GM08714 (cell line): Measurements from ENCODE around the gene CBFA2T3.

Source experiments
- H3K4me3 ChIP-seq: fragments of 200-500 bp; sonication (Bioruptor generic); 2 replicates; pipeline ENCODE4 v1.5.1; 2014; ENCODE audit warnings: mild to moderate bottlenecking, low read length, inconsistent platforms
- ZNF274 ChIP-seq: IDR thresholded peaks from 2 replicates; pipeline ENCODE4 v1.6.1; 2012; ENCODE audit warnings: mild to moderate bottlenecking, low read depth, low read length

CBFA2T3 gene

DNA sequence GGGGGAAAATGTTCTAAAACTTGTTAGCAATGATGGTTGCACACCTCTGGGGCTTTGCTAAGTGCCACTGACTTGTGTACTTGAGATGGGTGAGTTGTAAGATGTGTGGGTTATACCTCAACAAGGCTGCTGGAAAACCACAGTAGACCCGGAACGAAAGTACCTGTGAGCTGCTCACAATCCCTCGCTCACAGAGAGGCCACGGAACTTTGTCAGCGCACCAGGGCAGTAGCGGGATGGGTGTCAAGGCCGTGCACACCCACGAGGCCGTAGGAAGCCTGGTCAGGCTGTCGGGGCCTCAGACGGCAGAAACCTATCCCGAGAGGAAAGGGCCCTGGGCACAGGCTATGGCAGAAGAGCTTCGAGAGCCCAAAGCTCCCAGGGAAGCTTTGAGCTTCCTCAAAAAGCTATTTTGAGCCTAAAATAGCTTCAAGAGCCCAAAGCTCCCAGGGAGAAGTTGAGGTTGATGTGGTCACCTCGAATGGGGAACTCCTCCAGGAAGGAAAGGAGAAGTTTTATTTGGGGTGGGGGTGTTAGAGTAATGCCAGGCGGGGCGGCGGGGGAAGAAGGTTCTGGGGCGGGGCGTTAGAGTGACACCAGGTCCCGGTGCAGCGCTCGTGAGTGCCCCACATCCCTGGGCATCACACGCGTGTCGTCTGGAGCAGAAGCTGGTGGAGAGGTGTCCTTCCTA is 19.0 kb downstream of the CBFA2T3 start:
- no peak for TF ChIP-seq ZNF274
- H3K4me3 ChIP-seq = no peak overlapping the region

DNA sequence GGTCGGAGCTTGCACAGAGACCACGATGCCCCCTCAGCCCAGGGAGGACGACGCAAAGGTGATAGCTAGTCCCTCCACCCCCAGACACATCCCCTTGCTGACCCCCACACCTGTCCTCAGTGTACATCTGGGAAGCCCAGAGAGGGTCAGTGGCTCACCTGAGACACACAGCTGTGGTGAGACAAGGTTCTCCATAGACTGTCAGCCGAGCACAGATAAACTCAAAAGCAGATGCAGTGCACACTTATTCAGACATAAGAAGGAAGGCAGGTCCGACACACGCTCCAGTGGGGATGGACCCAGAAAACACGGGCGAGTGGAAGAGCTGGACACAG is 19.6 kb downstream of the CBFA2T3 start:
- TF ChIP-seq ZNF274 = no peak
- H3K4me3 ChIP-seq = no peak overlapping the region

DNA sequence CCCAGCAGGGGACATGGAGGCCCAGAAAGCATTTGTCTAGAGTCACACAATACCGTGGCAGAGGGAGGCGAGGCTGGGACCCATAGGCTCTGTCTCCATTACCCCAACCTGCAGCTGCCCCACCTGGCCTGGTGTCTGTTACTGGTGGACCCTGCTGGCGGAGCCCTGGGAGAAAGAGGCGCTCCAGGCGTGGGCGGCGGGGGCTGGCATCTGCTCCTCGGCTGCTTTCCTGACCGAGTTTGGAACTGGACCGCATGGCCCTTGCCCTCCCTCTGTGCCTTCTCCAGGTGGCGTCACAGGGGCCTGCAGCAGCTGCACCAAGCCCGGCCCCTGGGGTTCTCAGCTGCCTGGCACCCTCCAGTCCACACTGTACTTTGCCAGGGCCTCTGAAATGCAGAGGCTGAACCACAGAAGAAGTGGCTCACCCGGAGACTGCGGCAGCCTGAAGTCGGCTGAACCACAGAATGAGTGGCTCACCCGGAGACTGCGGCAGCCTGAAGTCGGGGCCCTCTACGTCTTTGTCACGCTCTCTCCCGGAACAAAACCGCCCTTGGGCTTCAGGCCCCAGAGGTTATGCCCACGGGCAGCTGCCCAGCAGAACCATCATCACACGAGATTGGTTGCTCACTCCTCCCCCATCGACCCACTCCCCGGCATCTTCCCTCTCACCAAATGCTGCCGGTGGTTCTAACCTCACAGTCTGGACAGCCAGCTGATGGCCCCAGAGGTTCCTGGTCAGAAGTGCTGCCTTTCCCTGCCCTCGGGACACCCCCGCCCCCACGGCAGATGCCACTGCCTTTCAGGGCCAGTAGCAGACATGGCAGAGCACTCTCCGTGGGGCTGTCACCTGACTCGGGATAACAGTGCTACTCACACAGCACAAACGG is 20.2 kb downstream of the CBFA2T3 start:
- no peak for TF ChIP-seq ZNF274
- no peak overlapping the region for H3K4me3 ChIP-seq

DNA sequence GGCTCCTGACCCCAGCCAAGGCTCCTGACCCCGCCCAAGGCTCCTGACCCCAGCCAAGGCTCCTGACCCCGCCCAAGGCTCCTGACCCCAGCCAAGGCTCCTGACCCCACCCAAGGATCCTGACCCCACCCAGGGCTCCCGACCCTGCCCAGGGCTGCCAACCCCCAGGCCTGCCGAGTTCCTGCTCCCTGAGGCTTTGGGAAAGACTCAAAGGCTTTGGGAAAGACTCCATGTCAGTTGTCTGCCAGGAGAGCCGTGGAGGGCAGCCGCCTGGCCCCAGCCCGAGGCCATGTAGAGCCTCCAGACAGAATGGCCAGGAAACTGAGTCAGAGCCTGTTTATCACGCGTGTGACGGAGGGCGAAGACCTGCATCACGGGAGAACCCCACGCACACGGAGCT is 21.1 kb downstream of the CBFA2T3 start:
- TF ChIP-seq ZNF274 = no peak
- no peak overlapping the region for H3K4me3 ChIP-seq

DNA sequence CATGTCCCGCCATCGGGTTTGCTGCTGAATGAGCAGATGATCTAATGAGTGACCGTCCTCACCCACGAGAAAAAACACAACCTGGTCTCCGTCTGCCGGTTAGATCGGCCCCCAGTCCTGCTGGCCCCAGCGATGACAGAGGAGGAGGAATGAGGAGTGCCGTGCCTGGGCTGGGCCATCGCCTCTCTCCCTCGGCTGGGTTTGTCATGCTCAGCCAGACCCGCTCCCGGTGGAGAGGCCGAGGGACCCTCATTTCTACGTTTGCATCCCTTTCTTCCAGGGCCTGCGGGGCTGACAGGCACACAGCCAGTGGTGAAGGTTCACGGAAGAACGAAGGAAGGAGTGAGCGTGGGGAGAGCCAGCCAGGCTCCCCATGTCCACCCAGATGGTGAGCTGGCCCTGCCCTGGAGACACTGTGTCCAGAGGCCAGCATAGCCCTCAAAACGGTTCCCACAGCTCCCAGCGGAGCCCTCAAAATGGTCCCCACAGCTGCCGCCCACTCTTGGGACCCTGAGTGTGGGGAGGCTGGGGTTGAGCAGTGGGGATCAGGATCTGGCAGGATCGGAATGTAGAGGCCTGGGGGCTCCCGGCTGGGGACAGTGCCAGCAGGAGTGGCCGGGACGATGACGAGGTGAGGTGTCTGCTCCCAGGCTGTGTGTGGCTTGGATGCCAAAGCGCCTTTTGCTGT is 23.9 kb downstream of the CBFA2T3 start:
- no peak overlapping the region for H3K4me3 ChIP-seq
- no peak for TF ChIP-seq ZNF274

DNA sequence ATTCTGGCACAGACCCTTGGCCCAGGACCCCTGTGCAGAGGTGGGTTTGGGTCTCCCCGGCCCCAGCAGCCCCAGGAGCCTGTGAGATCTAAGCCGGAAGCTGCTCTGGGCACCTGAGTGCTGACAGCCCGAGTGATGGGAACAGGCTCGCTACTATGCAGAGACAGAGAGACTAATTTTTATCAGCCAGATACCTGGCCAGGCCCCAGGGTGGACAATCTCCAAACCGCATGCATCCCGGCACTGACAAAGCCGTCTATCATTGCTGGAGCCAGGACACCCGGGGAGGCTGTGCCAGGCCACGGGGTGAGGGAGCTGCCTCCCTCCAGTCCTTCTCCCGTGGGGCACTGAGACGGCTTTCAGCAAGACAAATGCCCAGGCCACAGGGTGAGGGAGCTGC is 25.0 kb downstream of the CBFA2T3 start:
- H3K4me3 ChIP-seq = no peak overlapping the region
- TF ChIP-seq ZNF274 = no peak

DNA sequence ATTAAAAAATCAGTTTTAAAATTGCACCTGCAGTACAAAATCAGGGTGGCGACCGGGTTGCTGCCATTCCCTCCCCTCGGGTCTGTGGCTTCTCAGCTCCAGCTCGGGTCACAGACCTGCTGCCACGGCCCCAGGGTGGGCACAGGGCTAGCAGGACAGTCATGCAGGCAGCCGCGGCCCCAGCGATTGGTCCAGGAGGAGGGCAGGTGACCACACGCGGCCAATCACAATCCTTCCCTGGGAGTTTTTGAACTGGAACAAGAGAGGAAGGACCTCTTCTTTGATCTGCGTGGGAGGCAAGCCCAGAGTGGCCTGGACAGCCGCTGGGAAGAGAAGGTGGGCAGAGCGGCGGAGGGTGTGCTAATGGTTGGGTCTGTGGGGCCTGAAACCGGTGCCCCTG is 25.5 kb downstream of the CBFA2T3 start:
- no peak overlapping the region for H3K4me3 ChIP-seq
- TF ChIP-seq ZNF274 = no peak

DNA sequence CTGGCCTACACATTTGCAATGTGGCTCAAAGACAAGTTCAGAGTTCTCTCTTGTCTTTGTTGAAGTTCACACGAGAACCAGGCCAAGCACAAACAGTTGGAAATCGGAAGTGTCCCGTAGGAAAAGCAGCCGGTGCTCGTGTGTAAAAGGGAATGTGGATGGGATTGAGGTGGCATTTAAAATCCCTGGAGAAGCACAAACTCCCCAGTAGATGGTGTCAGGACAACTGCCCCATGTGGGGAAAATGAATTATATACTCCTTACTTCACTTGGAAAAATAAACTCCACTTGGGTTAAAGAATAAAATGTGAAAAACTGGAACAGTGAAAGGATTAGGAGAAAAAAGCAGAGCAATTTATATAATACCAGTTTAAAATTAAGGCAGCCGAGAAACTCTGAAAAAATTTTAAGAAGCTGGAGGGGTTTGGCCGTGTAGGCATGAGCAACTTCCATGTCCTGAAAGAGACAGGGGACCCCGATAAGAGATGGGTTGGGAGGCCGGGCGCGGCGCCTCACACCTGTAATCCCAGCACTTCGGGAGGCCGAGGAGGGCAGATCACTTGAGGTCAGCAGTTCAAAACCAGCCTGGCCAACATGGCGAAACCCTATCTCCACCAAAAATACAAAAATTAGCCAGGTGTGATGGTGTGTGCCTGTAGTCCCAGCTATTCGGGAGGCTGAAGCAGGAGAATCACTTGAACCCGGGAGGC is 28.1 kb downstream of the CBFA2T3 start:
- no peak for TF ChIP-seq ZNF274
- no peak overlapping the region for H3K4me3 ChIP-seq

DNA sequence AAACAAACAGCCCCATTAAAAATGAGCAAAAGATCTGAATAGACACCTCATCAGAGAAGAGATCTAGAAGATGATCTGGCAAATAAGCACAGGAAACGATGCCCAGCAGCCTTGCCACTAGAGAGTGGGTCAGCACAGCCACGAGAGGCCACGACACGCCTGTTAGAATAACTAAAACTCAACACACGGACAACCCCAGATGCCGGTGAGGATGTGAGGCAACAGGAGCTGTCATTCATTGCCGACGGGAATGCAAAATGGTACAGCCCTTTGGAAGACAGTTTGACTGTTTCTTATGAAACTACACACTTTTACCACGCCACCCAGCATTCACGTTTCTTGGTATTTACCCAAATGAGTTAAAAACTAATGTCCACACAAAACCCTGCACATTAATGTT is 31.5 kb downstream of the CBFA2T3 start:
- H3K4me3 ChIP-seq = no peak overlapping the region
- no peak for TF ChIP-seq ZNF274

DNA sequence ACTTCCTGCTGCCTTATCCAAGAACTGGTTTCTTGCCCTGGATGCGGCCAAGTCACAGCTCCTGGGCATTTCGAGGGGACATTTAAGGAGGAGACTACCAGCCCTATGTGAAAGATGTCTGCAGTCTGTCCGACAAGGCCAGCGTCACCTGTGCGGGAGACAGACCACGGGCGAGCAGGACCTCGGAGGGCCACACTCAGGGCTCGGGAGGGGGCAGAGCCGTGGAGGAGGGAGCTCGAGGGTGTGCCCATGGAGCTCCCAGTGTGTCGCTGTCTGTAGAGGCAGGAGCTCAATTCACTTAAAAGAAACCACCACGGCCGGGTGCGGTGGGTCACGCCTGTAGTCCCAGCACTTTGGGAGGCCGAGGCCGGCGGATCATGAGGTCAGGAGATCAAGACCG is 33.3 kb downstream of the CBFA2T3 start:
- no peak for TF ChIP-seq ZNF274
- H3K4me3 ChIP-seq = no peak overlapping the region

DNA sequence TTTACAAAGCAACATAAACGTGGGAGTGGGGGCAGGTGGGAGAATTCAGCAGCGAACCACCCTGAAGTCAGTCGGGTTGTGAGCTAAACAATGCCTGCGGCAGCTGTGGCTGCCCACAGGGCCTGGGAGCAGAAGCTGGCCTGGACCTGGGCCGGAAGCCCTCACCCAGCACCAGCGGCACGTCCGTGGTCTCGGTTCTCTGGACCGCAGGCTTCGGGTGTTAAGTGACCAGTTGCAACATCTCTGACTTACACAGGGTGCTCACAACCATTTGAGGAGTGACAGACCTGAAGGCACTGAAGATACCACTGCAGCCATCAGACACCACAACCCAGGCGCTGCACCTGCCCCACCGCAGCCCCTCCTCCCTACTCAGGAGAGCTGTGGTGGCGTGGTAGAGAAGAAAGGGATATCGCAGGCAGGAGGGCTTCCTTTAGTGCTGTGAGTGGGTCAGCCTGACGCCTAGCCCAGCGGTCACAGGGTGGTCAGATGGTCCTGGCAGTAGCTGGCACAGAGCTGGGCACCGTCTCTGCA is 33.8 kb downstream of the CBFA2T3 start:
- no peak overlapping the region for H3K4me3 ChIP-seq
- TF ChIP-seq ZNF274 = no peak

DNA sequence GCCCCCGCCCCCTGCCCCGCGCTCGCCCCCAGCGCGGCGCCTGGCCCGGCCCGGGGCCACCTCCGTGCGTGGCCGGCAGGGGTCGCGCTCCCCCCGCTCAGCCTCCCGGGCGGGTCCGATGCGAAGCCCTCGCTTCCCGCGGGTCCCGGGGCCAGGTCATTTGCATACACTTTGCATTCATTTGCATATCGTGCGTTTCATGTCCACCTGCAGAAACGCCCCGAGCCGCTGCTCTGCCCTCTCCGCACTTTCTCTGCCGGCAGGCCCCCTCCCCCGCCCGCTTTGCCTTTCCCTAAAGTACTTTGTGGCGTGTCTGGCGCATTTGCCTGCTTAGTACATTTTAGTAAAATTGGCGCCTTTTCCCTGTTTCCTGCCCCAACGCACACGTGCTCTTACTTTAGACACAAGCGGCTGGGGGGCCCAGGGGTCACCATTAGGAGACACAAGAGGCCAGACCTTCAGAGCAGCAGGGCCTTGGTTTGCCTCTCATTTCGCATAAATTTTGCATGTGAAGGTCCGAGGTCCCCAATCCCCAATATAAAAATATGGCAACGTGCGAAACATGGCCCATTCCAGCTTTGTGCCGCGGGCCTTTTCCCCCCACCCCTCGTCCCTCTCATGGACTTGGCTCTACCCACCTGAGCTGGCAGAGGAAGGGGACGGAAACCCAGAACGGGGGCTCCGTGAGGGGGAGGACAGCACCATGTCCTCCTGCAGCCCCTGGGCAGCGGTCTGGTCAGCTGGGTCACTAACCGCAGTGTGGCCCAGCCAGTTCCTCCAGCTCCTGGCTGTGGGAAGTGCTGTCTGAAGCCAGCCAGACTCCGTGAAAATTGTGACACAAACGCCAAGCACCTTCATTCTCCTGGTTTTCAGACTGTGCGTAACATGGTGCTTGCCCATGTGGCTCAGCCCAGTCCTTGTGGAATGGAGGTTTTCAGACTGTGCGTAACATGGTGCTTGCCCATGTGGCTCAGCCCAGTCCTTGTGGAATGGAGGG is 34.8 kb downstream of the CBFA2T3 start:
- TF ChIP-seq ZNF274 = no peak
- no peak overlapping the region; the same call in 1 of the 2 replicates for H3K4me3 ChIP-seq
